HepG2 (cell line): ENCODE results near the gene TOP1. TPM values are rescaled to one million over a fixed set of nuclear protein-coding genes. Genes with fewer than 3 reads are reported as not detected.

Experiments
- AGO2 ChIP-seq: fragments of 200-400 bp; formaldehyde crosslinking; optimal IDR thresholded peaks from 2 replicates; pipeline ENCODE3; 2017; ENCODE audit warnings: mild to moderate bottlenecking, low read depth, low read length, moderate library complexity
- ATM ChIP-seq: fragments of 450-650 bp; IDR thresholded peaks from 2 replicates; pipeline ENCODE4 v1.7.1; 2017; ENCODE audit warnings: mild to moderate bottlenecking, borderline replicate concordance
- DPF2 ChIP-seq: sonication (generic); formaldehyde crosslinking; IDR thresholded peaks from 2 replicates; pipeline ENCODE4 v1.4.0; 2020; ENCODE audit warnings: mild to moderate bottlenecking, low read depth, missing genetic modification reagents, borderline replicate concordance
- ELF1 ChIP-seq: sonication (generic); formaldehyde crosslinking; IDR thresholded peaks from 2 replicates; pipeline ENCODE4 v1.4.0; 2020; ENCODE audit warnings: missing genetic modification reagents
- GABPB1 ChIP-seq: IDR thresholded peaks from 2 replicates; pipeline ENCODE4 v1.6.1; 2016; ENCODE audit warnings: mild to moderate bottlenecking, missing genetic modification reagents, moderate library complexity, missing compliant biosample characterization
- HDAC2 ChIP-seq: sonication (generic); formaldehyde crosslinking; IDR thresholded peaks from 2 replicates; pipeline ENCODE4 v1.4.0; 2020; ENCODE audit warnings: missing genetic modification reagents
- IKZF1 ChIP-seq: fragments of 450-650 bp; IDR thresholded peaks from 2 replicates; pipeline ENCODE4 v1.7.1; 2016
- IRF1 ChIP-seq: sonication (generic); formaldehyde crosslinking; IDR thresholded peaks from 2 replicates; pipeline ENCODE4 v1.4.0; 2020; ENCODE audit warnings: low read depth, mild to moderate bottlenecking, missing genetic modification reagents
- KAT2B ChIP-seq: fragments of 150-350 bp; IDR thresholded peaks from 2 replicates; pipeline ENCODE4 v1.6.1; 2014; ENCODE audit warnings: low read depth, low read length, borderline replicate concordance
- MAZ ChIP-seq, 2 experiments: sonication (generic) in 1 of 2; formaldehyde crosslinking in 1 of 2; IDR thresholded peaks; 2 replicates each; pipeline versions ENCODE4 v1.5.0 to v1.6.1; 2012 to 2020; ENCODE audit warnings: low read depth in 2 of 2, mild to moderate bottlenecking in 2 of 2, borderline replicate concordance in 1 of 2, improper control_type of control experiment in 1 of 2, low read length in 1 of 2, missing genetic modification reagents in 1 of 2, moderate library complexity in 1 of 2
- MLLT10 ChIP-seq: sonication (generic); formaldehyde crosslinking; IDR thresholded peaks from 2 replicates; pipeline ENCODE4 v1.4.0; 2020; ENCODE audit warnings: missing genetic modification reagents
- NFIB ChIP-seq: sonication (generic); formaldehyde crosslinking; IDR thresholded peaks from 2 replicates; pipeline ENCODE4 v1.9.0; 2021; ENCODE audit warnings: missing genetic modification reagents, mild to moderate bottlenecking, borderline replicate concordance
- NFKB2 ChIP-seq: sonication (generic); formaldehyde crosslinking; IDR thresholded peaks from 2 replicates; pipeline ENCODE4 v1.4.0; 2020; ENCODE audit warnings: missing genetic modification reagents, borderline replicate concordance
- PRPF4 ChIP-seq: fragments of 200-400 bp; formaldehyde crosslinking; IDR thresholded peaks from 2 replicates; pipeline ENCODE4 v1.6.1; 2016; ENCODE audit warnings: low read length, low read depth; ENCODE audit not compliant: poor library complexity, severe bottlenecking
- RFX1 ChIP-seq: fragments of 450-650 bp; IDR thresholded peaks from 2 replicates; pipeline ENCODE4 v1.6.1; 2017
- SAFB2 ChIP-seq: sonication (generic); formaldehyde crosslinking; IDR thresholded peaks from 2 replicates; pipeline ENCODE4 v1.5.1; 2020; ENCODE audit warnings: missing genetic modification reagents, low read depth, mild to moderate bottlenecking, borderline replicate concordance
- SNAI1 ChIP-seq: sonication (generic); formaldehyde crosslinking; IDR thresholded peaks from 2 replicates; pipeline ENCODE4 v1.5.0; 2020; ENCODE audit warnings: mild to moderate bottlenecking, missing genetic modification reagents, borderline replicate concordance
- ZBTB33 ChIP-seq: sonication (generic); formaldehyde crosslinking; IDR thresholded peaks from 2 replicates; pipeline ENCODE4 v1.4.0; 2020; ENCODE audit warnings: missing genetic modification reagents
- ZBTB44 ChIP-seq: sonication (generic); formaldehyde crosslinking; IDR thresholded peaks from 2 replicates; pipeline ENCODE4 v1.4.0; 2020; ENCODE audit warnings: missing genetic modification reagents
- ZBTB7B ChIP-seq: sonication (generic); formaldehyde crosslinking; IDR thresholded peaks from 2 replicates; pipeline ENCODE4 v1.4.0; 2020; ENCODE audit warnings: missing genetic modification reagents
- ZBTB8A ChIP-seq: sonication (generic); formaldehyde crosslinking; IDR thresholded peaks from 2 replicates; pipeline ENCODE4 v1.4.0; 2020; ENCODE audit warnings: mild to moderate bottlenecking, low read depth, missing genetic modification reagents, borderline replicate concordance
- ZFP41 ChIP-seq: sonication (generic); formaldehyde crosslinking; IDR thresholded peaks from 2 replicates; pipeline ENCODE4 v1.4.0; 2020; ENCODE audit warnings: mild to moderate bottlenecking, missing genetic modification reagents, borderline replicate concordance
- ZIK1 ChIP-seq: sonication (generic); formaldehyde crosslinking; IDR thresholded peaks from 2 replicates; pipeline ENCODE4 v1.5.0; 2020; ENCODE audit warnings: mild to moderate bottlenecking, low read depth, missing genetic modification reagents, borderline replicate concordance
- ZNF496 ChIP-seq: sonication (generic); formaldehyde crosslinking; IDR thresholded peaks from 2 replicates; pipeline ENCODE4 v1.8.1; 2023; ENCODE audit warnings: mild to moderate bottlenecking, moderate library complexity, missing genetic modification reagents; ENCODE audit not compliant: insufficient replicate concordance
- ZNF792 ChIP-seq: IDR thresholded peaks from 2 replicates; pipeline ENCODE4 v1.6.1; 2016
- polyA plus RNA-seq, 8 experiments: library from polyadenylated mRNA; depleted of rRNA in 3 of 8; stranded (reverse) in 7 of 8; unstranded in 1 of 8; fragments of >200 nt; fragmentation: Illumina TruSeq in 4 of 8; extraction: Trizol in 4 of 8; gene quantifications; 2 replicates each; pipeline versions ENCODE4 v1.2.1 to v1.2.3, GENCODE V29; 2011 to 2016; ENCODE audit warnings: low read depth in 4 of 8, missing spikeins in 1 of 8, mixed read lengths in 1 of 8; ENCODE audit not compliant: insufficient read depth in 1 of 8
- total RNA-seq, 5 experiments: library from RNA; depleted of rRNA; stranded (reverse); fragments of >200 nt; fragmentation: Illumina TruSeq; extraction: Trizol; gene quantifications; 2 replicates each; pipeline ENCODE4 v1.2.3, GENCODE V29; 2016; ENCODE audit warnings: low read depth in 1 of 5
- TF ChIP-seq, protein P1 (sequence below): sonication (generic); formaldehyde crosslinking; IDR thresholded peaks from 2 replicates; pipeline ENCODE4 v1.5.0; 2020; ENCODE audit warnings: mild to moderate bottlenecking, missing genetic modification reagents, borderline replicate concordance

The TOP1 gene
- total and polyA plus RNA-seq, 2 of the 13 experiments (the other 11 are each of a cell fraction or from before 2014, with no cell fraction given) = 10.2 to 19.4 TPM

DNA sequence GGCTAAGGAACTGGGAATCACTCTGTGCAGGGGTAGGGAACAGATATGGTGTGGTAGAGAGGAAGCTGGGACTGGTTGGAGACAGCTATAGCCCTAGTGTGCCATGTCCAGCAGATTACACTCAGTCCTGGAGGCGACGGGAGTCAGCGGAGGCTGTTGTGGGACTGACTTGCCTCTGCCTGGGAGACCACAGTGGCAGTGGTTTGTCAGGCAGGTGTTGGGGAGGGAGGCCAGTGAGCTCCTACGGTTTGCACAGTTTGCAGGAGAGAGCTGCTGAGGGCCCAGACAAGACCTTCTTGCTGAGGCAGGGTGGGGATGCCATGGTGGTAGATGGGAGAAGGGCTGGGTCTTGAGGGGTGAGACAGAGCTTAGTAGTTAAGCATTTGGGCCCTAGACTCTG lies 113.6 kb downstream of the TOP1 start (continued):
- no peak for TF ChIP-seq SAFB2 (CRISPR knock-in tag)
- no peak for TF ChIP-seq DPF2 (CRISPR knock-in tag)
- 0 out of 2 replicates have a peak, but pooled peaks have one; percentile 30 for TF ChIP-seq IRF1 (CRISPR knock-in tag)
- TF ChIP-seq ATM = no peak
- TF ChIP-seq ZBTB44 (CRISPR knock-in tag) = no peak
- peak; percentile 26 for TF ChIP-seq AGO2
- no peak for TF ChIP-seq SNAI1 (CRISPR knock-in tag)
- no peak for TF ChIP-seq IKZF1
- TF ChIP-seq RFX1 = no peak
- no peak for TF ChIP-seq PRPF4
- TF ChIP-seq ZNF792 (CRISPR knock-in tag) = no peak
- no peak for TF ChIP-seq ZIK1
- no peak for TF ChIP-seq ZBTB7B (CRISPR knock-in tag)
- no peak for TF ChIP-seq MAZ (IDR thresholded peaks at IDR 0.05; ENCODE audit: borderline replicate concordance, low read depth, low read length)
- TF ChIP-seq MAZ (CRISPR knock-in tag; IDR thresholded peaks at IDR 0.05; ENCODE audit: low read depth) = no peak
- TF ChIP-seq ELF1 (CRISPR knock-in tag) = no peak
- TF ChIP-seq ZNF496 (CRISPR knock-in tag) = no peak
- no peak for TF ChIP-seq NFKB2 (CRISPR knock-in tag)
- 0 out of 2 replicates have a peak, but pooled peaks have one; percentile 68 for TF ChIP-seq NFIB (CRISPR knock-in tag)
- no peak for TF ChIP-seq HDAC2 (CRISPR knock-in tag)
- no peak for TF ChIP-seq ZFP41 (CRISPR knock-in tag)
- no peak for TF ChIP-seq ZBTB8A (CRISPR knock-in tag)
- TF ChIP-seq, protein P1, sequence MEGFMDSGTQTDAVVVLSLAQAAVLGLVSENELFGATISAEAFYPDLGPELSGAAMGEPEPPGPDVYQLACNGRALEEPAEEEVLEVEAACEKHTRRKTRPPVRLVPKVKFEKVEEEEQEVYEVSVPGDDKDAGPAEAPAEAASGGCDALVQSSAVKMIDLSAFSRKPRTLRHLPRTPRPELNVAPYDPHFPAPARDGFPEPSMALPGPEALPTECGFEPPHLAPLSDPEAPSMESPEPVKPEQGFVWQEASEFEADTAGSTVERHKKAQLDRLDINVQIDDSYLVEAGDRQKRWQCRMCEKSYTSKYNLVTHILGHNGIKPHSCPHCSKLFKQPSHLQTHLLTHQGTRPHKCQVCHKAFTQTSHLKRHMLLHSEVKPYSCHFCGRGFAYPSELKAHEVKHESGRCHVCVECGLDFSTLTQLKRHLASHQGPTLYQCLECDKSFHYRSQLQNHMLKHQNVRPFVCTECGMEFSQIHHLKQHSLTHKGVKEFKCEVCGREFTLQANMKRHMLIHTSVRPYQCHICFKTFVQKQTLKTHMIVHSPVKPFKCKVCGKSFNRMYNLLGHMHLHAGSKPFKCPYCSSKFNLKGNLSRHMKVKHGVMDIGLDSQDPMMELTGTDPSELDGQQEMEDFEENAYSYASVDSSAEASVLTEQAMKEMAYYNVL (CRISPR knock-in tag) = no peak
- no peak for TF ChIP-seq MLLT10 (CRISPR knock-in tag)
- no peak for TF ChIP-seq GABPB1 (CRISPR knock-in tag)
- TF ChIP-seq ZBTB33 = peak; percentile 63
- no peak for TF ChIP-seq KAT2B
